Mesothelial cell of epicardium (in vitro differentiated cells): Measurements from ENCODE around the gene FCN3. TPM values are rescaled to one million over a fixed set of nuclear protein-coding genes. Genes with fewer than 3 reads are reported as not detected.
A peak's percentile ranks its signal among the peaks of the same experiment; 100 is the strongest.
"Not testable (repeated sequence)": the region's sequence is repeated elsewhere in the genome, so short reads cannot be mapped to it uniquely, and the experiment has no call there.

Experiments used
- DNase-seq, 2 experiments: peaks; one replicate each; pipeline ENCODE4 v3.0.0; 2021; ENCODE audit warnings: low spot score in 2 of 2; ENCODE audit not compliant: unreplicated experiment in 2 of 2
- H3K27ac Mint-ChIP-seq: 2 replicates; pipeline ENCODE4 v1.8.0; 2021; ENCODE audit warnings: mixed read lengths
- H3K27me3 Mint-ChIP-seq: 2 replicates; pipeline ENCODE4 v1.8.0; 2021; ENCODE audit warnings: low read depth, mixed read lengths
- H3K36me3 Mint-ChIP-seq: 2 replicates; pipeline ENCODE4 v1.8.0; 2021; ENCODE audit warnings: mixed read lengths
- H3K4me1 Mint-ChIP-seq: 2 replicates; pipeline ENCODE4 v1.8.0; 2021; ENCODE audit warnings: mixed read lengths
- H3K4me3 Mint-ChIP-seq: 2 replicates; pipeline ENCODE4 v1.8.0; 2021; ENCODE audit warnings: mild to moderate bottlenecking, moderate library complexity, mixed read lengths
- H3K9me3 Mint-ChIP-seq: 2 replicates; pipeline ENCODE4 v1.8.0; 2021; ENCODE audit warnings: mixed read lengths
- total RNA-seq: library from RNA; stranded (reverse); gene quantifications from 3 replicates; pipeline ENCODE4 v1.2.1, GENCODE V29; 2021
- TF ChIP-seq, protein P1 (sequence below): fragments of 200-600 bp; sonication (generic); IDR thresholded peaks from one replicate; pipeline ENCODE4 v1.5.0; 2021; ENCODE audit warnings: antibody characterized with exemption; ENCODE audit not compliant: unreplicated experiment

FCN3 gene
- total RNA-seq, 1 donor from 2014 or later, result 0.22 TPM

DNA sequence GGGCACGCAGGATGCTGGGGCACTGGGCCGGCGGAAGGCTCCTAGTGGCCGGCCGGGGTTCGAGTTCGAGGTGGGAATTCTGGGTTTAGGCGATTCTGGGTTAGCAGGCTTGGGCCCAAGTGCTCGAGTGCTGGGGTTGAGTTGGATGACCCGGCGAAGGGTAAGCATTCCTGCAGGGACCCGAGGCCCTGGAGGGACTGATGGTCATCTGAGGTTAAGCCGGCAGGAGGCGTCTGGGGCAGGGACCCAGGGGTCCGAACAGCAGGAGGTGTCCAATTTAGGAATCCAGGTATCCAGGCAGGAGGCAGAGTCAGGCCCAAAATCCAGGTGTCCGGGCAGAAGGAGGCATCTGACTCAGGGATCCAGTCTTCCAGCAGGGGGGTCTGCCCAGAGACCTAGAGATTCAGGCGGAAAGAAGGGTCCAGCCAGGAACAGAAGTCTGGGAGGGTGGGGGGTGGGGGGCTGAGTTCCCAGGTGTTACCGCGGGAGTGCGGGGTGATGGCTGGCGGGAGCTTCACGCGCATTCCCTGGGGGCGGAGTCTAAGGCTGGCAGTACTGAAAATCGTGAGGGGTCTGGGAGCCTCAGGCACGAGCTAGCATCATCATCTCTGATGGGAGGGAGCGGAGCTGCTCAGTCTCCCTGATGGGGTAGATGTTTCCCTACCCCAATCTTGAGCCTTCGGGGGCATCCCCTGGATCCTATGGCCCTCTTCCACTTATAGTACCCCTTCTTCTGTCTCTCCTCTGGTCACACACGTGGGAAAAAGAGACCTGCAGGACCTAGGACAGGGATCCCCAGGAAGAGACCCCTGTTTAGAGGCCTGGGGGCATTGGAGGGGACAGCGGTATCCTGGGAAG is 18.4 kb upstream of the FCN3 start:
- H3K9me3 Mint-ChIP-seq, result no peaks in the 10 kb centered on the region
- H3K36me3 Mint-ChIP-seq, result no peaks in the 10 kb centered on the region
- peak overlapping the region; percentile 47 for H3K27ac Mint-ChIP-seq
- H3K27me3 Mint-ChIP-seq, result peaks cover 8% of the 10 kb centered on the region
- H3K4me3 Mint-ChIP-seq, result peak overlapping the region; percentile 69
- no peak for DNase-seq
- H3K4me1 Mint-ChIP-seq, result peaks cover 13% of the 10 kb centered on the region
- TF ChIP-seq, protein P1, sequence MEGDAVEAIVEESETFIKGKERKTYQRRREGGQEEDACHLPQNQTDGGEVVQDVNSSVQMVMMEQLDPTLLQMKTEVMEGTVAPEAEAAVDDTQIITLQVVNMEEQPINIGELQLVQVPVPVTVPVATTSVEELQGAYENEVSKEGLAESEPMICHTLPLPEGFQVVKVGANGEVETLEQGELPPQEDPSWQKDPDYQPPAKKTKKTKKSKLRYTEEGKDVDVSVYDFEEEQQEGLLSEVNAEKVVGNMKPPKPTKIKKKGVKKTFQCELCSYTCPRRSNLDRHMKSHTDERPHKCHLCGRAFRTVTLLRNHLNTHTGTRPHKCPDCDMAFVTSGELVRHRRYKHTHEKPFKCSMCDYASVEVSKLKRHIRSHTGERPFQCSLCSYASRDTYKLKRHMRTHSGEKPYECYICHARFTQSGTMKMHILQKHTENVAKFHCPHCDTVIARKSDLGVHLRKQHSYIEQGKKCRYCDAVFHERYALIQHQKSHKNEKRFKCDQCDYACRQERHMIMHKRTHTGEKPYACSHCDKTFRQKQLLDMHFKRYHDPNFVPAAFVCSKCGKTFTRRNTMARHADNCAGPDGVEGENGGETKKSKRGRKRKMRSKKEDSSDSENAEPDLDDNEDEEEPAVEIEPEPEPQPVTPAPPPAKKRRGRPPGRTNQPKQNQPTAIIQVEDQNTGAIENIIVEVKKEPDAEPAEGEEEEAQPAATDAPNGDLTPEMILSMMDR, result no peak

GRCh38 chr1:27392096-27392777 is 17.6 kb upstream of the FCN3 start, which contains the start of gene GPR3:
GPR3 (plus strand) TSS chr1:27392622; CDS start chr1:27393799, 1,177 bp downstream.
- H3K27ac Mint-ChIP-seq, result peak within 1 kb of the TSS; percentile 91
- peak; percentile 85 to 91 for DNase-seq
- H3K9me3 Mint-ChIP-seq, result no peaks in the 10 kb centered on the region
- TF ChIP-seq, protein P1, result peak; percentile 50
- H3K36me3 Mint-ChIP-seq, result no peaks in the 10 kb centered on the region
- peaks cover 13% of the 10 kb centered on the region for H3K4me1 Mint-ChIP-seq
- peak within 1 kb of the TSS; percentile 73 for H3K4me3 Mint-ChIP-seq
- peaks cover 8% of the 10 kb centered on the region for H3K27me3 Mint-ChIP-seq

- Mint-ChIP-seq H3K27me3 (peaks cover 8% of the 10 kb centered on the region), H3K27ac (peak overlapping the region; percentile 91), H3K9me3 (no peaks in the 10 kb centered on the region), H3K4me3 (peak overlapping the region; percentile 73), H3K36me3 (no peaks in the 10 kb centered on the region), H3K4me1 (peaks cover 13% of the 10 kb centered on the region)
- TF ChIP-seq, protein P1, result no peak
- DNase-seq, result no peak
Observed at GRCh38 chr1:27391511-27392095, 17.0 kb upstream of the FCN3 start.

DNA sequence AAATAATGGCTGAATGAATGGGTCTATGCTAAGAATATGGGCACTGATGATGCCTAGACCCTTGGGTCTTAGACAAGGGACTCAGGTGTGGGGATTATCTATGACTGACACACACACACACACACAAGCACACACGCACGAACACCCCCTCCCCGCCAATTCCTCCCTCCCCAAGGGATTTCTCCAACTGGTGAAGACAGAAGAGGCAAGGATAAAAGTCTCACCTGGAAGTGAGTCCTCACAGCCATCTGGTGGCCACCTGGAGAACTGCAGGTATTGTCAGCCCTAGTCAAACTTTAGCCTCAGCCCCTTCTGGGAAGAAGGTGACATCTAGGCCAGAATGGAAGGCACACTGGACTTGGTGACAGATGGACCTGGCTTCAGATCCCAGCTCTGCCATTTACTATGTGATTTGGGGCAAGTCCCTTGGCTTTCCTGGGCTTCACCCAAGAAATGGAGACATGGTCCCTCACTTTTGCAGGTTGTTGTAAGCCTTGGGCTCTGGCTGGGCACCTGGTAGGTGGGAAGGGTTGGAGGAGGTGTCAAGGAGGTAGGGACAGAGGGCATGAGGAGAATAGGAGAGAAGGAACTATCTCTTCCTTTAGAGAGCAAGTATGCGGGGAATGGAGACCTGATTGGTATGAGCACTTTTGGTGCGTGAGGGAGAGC is 13.8 kb upstream of the FCN3 start:
- Mint-ChIP-seq H3K36me3 (no peaks in the 10 kb centered on the region), H3K27me3 (peaks cover 9% of the 10 kb centered on the region), H3K4me3 (no peak overlapping the region), H3K27ac (no peak overlapping the region), H3K4me1 (peaks cover 13% of the 10 kb centered on the region), H3K9me3 (no peaks in the 10 kb centered on the region)
- DNase-seq, result peak in 1 of 2 experiments; percentile 84
- TF ChIP-seq, protein P1, result peak; percentile 96

DNA sequence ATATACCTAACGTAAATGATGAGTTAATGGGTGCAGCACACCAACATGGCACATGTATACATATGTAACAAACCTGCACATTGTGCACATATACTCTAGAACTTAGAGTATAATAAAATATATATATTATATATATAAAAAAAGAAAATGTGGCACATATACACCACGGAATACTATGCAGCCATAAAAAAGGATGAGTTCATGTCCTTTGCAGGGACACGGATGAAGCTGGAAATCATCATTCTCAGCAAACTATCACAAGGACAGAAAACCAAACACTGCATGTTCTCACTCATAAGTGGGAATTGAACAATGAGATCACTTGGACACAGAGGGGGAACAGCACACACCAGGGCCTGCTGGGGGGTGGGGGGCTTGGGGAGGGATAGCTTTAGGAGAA is 10.2 kb upstream of the FCN3 start:
- H3K27me3 Mint-ChIP-seq, result peaks cover 16% of the 10 kb centered on the region
- not testable (repeated sequence) for DNase-seq, H3K4me1 Mint-ChIP-seq, H3K36me3 Mint-ChIP-seq, H3K4me3 Mint-ChIP-seq, H3K27ac Mint-ChIP-seq, H3K9me3 Mint-ChIP-seq
